Muscle layer of duodenum (tissue), 2 donors: Measurements from ENCODE around the gene FKBP9.
"Not testable (repeated sequence)": the region's sequence is repeated elsewhere in the genome, so short reads cannot be mapped to it uniquely, and the experiment has no call there.

Experiments used
- H3K27ac ChIP-seq: one replicate; pipeline ENCODE4 v1.7.0; 2013; ENCODE audit warnings: mild to moderate bottlenecking, low read length
- H3K27me3 ChIP-seq: one replicate; pipeline ENCODE4 v1.7.0; 2013; ENCODE audit warnings: low read depth, mild to moderate bottlenecking, control low read depth, low read length
- H3K36me3 ChIP-seq, 2 donors: one replicate each; pipeline ENCODE4 v1.7.0; 2013; ENCODE audit warnings: low read length in 2 of 2, control low read depth in 1 of 2, mild to moderate bottlenecking in 1 of 2; ENCODE audit not compliant: insufficient read depth in 2 of 2, control insufficient read depth in 1 of 2
- H3K4me1 ChIP-seq, 2 donors: one replicate each; pipeline ENCODE4 v1.7.0; 2013; ENCODE audit warnings: low read length in 2 of 2, mild to moderate bottlenecking in 2 of 2, control low read depth in 1 of 2, moderate library complexity in 1 of 2; ENCODE audit not compliant: insufficient read depth in 2 of 2, control insufficient read depth in 1 of 2
- H3K4me3 ChIP-seq, 2 donors: one replicate each; pipeline ENCODE4 v1.7.0; 2013; ENCODE audit warnings: low read length in 2 of 2, low read depth in 1 of 2, mild to moderate bottlenecking in 1 of 2
- H3K9me3 ChIP-seq, 2 donors: one replicate each; pipeline ENCODE4 v1.7.0; 2013; ENCODE audit warnings: low read length in 2 of 2, control low read depth in 1 of 2, mild to moderate bottlenecking in 1 of 2; ENCODE audit not compliant: control insufficient read depth in 1 of 2
- donor health status: healthy.

The FKBP9 gene

GRCh38 chr7:32958046-32959025 is 1.1 kb downstream of the FKBP9 start:
- Histone ChIP-seq H3K36me3 (no peaks in the 10 kb centered on the region), H3K27me3 (no peaks in the 10 kb centered on the region), H3K9me3 (no peaks in the 10 kb centered on the region), H3K27ac (peak overlapping the region; percentile 88), H3K4me3 (peak overlapping the region; percentile 86 to 95), H3K4me1 (peaks cover 0 to 5% of the 10 kb centered on the region in 2 donors)

- H3K27ac ChIP-seq, H3K36me3 ChIP-seq, H3K4me3 ChIP-seq, H3K27me3 ChIP-seq, H3K4me1 ChIP-seq, H3K9me3 ChIP-seq: not testable (repeated sequence)
These were observed 6.7 kb downstream of the FKBP9 start for GRCh38 chr7:32963880-32964301.

- not testable (repeated sequence) for H3K27ac ChIP-seq, H3K9me3 ChIP-seq, H3K4me1 ChIP-seq, H3K27me3 ChIP-seq, H3K4me3 ChIP-seq, H3K36me3 ChIP-seq
These were observed 7.4 kb downstream of the FKBP9 start for GRCh38 chr7:32964461-32965159.

- not testable (repeated sequence) for H3K4me1 ChIP-seq, H3K27ac ChIP-seq, H3K36me3 ChIP-seq, H3K4me3 ChIP-seq, H3K9me3 ChIP-seq, H3K27me3 ChIP-seq
These were observed 9.4 kb downstream of the FKBP9 start for GRCh38 chr7:32966489-32967267.

DNA sequence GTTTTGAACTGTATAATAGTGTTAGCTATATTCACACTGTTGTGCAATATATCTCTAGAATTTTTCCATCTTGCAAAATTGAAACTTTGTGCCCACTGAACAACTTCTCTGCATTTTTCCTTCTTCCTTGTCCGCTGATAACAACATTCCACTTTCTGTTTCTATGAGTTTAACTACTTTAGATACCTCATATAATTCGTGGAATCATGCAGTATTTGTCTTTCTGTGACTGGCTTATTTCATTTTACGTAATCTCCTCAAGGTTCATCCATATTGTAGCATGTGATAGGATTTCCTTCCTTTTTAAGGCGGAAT is 10.0 kb downstream of the FKBP9 start:
- H3K27me3 ChIP-seq, H3K4me3 ChIP-seq, H3K4me1 ChIP-seq, H3K9me3 ChIP-seq, H3K36me3 ChIP-seq, H3K27ac ChIP-seq: not testable (repeated sequence)

DNA sequence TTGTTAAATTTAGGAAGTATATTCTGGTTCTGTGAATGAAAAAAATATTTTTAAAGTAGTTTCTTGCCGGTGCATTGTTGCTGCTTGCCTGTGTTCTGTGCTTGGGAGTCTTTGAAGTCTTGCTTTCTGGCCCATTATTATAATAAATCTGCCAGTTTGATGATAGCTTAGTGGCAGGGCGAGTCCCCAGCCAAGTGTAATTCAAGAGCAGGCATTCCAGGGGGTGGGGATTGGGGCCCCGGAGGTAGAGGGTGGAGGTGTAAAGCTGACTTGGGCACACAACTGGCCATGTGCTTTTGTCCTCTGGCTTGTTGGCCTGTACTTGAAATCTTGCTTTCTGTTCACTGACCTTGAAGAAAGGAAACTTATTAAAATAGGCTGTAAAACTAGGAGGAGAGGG is 14.7 kb downstream of the FKBP9 start:
- not testable (repeated sequence) for H3K4me3 ChIP-seq, H3K27me3 ChIP-seq, H3K27ac ChIP-seq, H3K9me3 ChIP-seq, H3K36me3 ChIP-seq, H3K4me1 ChIP-seq

DNA sequence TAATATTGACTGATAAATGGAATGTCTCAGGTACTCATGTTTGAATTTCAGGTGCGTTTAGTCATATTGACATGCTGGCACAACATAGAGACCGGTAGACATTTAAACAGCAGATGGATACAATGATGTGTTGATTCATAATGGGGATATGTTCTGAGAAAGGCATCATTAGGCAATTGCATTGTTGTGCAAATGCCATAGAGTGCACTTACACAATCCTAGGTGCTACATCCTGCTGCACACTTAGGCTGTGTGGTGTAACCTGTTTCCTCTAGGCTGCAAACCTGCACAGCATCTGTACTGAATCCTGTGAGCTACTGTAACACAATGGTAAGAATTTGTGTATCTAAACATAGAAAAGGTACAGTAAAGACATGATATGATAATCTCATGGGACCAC is 19.9 kb downstream of the FKBP9 start:
- not testable (repeated sequence) for H3K4me1 ChIP-seq, H3K4me3 ChIP-seq, H3K27me3 ChIP-seq, H3K27ac ChIP-seq, H3K36me3 ChIP-seq, H3K9me3 ChIP-seq

DNA sequence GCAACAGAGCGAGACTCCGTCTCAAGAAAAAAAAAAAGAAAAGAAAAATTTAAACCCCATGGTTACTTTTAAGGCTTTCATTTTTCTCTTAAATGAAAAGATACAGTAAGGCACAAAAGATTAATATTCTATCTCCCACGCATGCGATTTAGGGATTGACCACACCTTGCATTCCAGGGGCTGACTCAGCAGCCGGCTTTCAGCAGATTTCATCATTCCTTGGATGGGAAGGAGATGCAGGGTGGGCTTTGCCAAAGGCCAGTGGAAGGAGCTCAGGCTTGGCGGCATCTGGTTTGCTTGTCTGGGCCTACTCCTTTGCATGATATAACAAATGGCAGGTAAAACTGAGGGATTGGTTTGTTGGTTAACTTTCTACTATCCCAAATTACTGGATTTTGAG is 22.0 kb downstream of the FKBP9 start:
- not testable (repeated sequence) for H3K4me3 ChIP-seq, H3K4me1 ChIP-seq, H3K36me3 ChIP-seq, H3K27me3 ChIP-seq, H3K27ac ChIP-seq, H3K9me3 ChIP-seq

GRCh38 chr7:32979902-32980301 is 22.7 kb downstream of the FKBP9 start:
- not testable (repeated sequence) for H3K27ac ChIP-seq, H3K36me3 ChIP-seq, H3K4me1 ChIP-seq, H3K27me3 ChIP-seq, H3K9me3 ChIP-seq, H3K4me3 ChIP-seq

- not testable (repeated sequence) for H3K27me3 ChIP-seq, H3K4me3 ChIP-seq, H3K27ac ChIP-seq, H3K9me3 ChIP-seq, H3K4me1 ChIP-seq
- H3K36me3 ChIP-seq, result peaks cover 0 to 15% of the 10 kb centered on the region in 2 donors
These were observed 30.9 kb downstream of the FKBP9 start for GRCh38 chr7:32988148-32988547.

GRCh38 chr7:32991068-32991585 is 33.9 kb downstream of the FKBP9 start:
- H3K36me3 ChIP-seq, result peaks cover 0 to 10% of the 10 kb centered on the region in 2 donors
- not testable (repeated sequence) for H3K27ac ChIP-seq, H3K27me3 ChIP-seq, H3K9me3 ChIP-seq, H3K4me1 ChIP-seq, H3K4me3 ChIP-seq
